Brain pericyte (primary cell): Measurements from ENCODE around the gene METTL5.
A peak's percentile ranks its signal among the peaks of the same experiment; 100 is the strongest.
"Not testable (repeated sequence)": the region's sequence is repeated elsewhere in the genome, so short reads cannot be mapped to it uniquely, and the experiment has no call there.

Experiments used
- DNase-seq: peaks from one replicate; pipeline ENCODE4 v3.0.0-alpha.2; 2012; ENCODE audit warnings: low read depth, low spot score

The METTL5 gene

DNA sequence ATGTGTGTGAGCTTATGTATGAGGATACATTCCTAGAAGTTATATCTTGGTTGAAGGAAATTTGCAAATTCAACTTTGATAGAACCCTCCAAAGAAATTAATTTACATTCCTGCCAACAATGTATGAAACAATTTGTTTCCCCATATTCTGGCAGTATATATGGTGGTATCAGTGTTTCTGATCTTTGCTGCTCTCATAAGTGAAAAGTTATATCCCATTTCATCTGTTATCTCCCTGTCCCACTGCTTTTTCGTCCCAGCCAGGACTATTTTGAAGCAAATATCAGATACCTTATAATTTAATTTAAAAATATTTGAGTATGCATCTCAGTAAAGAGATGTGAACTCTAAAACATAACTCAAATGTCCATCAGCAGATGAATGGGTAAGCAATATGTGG lies 9.7 kb upstream of the METTL5 start:
- no peak for DNase-seq

DNA sequence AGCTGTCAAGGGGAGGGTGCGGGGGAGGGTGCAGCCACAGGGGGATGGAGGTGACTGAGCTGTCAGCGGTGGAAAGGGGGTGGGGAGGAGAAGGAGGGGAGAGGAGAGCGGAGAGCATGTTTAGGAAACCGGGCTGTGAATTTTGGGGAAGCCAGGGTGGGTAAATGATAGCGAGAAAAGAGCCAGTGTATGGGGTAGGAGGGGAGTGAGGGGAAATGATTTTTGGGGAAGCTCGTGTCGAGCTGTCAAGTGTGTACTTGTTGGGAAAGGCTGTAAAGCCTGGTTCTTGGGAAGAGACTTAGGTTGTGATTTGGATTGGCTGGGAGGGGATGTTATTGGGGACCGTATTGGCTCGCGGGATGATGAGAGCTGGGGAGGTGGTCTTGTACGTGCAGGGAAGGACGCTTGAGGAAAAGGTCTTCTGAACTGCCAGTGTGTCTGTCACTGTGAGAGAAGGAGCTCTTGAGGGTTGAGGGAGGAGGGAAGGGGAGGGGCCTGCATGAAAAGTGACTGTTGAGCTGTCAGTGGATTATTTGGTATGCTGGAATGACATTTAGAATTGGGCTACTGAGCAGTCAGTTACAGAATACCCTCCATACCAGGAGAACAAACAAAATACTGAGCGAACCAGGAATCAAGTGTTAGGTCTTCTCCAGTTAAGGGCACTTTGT lies 3.6 kb upstream of the METTL5 start:
- no peak for DNase-seq

DNA sequence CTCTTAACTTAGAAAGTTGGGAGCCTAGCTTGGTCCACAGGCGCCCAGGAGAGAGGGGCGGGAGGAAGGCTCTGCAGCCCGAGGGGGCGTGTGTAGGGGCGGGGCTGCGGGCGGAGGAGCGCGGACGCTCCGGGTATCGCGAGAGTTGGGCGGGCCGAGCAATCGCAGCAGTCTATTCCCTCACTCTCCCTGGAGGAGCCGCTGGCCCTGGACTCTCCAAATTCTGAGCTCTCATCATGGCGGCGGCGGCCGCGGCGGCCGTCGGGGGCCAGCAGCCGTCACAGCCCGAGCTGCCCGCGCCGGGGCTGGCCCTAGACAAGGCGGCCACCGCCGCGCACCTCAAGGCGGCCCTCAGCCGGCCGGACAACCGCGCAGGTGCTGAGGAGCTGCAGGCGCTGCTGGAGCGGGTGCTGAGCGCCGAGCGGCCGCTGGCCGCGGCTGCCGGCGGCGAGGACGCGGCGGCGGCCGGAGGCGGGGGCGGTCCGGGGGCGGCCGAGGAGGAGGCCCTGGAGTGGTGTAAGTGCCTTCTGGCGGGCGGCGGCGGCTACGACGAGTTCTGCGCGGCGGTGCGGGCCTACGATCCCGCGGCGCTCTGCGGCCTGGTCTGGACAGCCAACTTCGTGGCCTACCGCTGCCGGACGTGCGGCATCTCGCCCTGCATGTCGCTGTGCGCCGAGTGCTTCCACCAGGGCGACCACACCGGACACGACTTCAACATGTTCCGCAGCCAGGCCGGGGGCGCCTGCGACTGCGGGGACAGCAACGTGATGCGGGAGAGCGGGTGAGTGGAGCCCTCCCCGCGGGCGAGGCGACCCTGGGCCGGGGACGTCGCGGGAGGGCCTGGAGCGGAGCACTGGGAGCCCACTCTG lies 2.8 kb upstream of the METTL5 start, which contains the start of gene UBR3:
Gene UBR3 (plus strand): TSS at position 183 of the 869 bp plus-strand sequence. CDS start 54 bp downstream, at position 237.
- DNase-seq = peak; percentile 67

DNA sequence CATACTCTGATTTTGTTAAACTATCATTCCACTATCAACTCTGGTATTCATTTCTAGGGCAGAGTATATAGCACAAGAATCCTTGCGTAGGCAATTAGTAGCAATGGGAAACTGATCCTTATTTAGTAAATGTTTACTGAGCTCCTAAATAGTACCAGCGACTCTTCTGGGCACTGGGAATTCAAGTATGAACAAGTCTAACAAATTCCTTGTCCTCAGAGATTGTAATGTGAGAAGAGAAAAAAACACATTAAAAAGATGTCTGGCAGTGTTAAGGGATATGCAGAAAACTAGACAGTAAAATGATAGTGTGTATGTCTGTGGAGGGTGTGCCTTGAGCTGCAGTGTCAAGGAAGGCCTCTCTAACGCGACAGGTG lies 721 bp downstream of the METTL5 start:
- DNase-seq = no peak

DNA sequence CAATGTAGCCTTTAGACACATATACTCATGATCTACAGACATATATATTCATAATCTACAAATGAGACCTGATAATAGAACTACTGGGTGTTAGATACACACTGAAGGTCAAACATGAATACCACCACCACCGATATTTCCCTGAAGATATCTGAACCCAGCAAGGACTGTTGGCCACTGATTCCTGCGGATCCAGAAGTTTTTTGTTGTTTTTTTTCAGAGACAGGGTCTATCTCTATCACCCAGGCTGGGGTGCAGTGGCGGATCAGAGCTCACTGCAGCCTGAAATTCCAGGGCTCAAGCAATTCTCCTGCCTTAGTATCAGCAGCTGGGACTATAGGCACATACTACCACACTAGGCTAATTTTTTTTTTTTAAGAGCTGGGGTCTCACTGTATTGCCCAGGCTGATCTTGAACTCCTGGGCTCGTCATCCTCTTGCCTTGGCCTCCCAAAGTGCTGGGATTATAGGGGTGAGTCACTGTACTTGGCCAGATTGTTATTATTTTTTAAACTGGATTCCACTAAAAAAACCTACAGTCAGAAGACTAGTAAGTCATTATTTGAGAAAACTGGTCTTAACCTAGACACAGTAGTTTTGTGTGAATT lies 1.8 kb downstream of the METTL5 start:
- DNase-seq = no peak

DNA sequence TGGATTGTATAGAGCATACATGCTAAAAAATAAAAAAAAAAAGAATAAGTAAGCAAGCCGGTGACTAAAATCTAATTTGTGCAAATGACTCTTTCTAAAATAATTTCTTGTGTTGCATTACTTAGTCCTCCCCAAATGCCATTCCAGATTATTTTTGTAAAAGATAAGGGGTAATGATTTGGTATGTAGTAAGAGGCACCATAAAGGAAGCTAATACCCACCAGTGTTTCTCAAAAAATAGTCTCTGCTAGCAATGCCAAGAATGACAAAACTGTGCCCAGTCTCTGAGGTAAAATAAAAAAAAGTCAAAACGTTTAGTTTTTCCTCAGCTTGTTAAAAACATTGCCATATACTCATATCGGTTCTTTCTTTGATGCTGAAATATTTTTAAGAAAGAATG lies 2.7 kb downstream of the METTL5 start:
- no peak for DNase-seq

DNA sequence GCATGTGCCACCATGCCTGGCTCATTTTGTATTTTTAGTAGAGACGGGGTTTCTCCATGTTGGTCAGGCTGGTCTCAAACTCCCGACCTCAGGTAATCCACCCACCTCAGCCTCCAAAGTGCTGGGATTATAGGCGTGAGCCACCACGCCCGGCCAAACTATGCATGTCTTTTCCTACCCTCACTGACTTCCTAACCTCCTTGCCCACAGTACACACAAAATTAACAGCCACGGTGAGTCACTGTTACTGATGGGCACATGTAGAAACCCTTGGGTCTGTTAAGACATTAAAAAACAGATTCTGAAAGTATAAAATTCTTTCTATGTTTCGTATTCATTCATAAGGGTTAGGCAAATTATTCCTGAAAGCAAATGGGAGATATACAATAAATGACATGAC lies 4.6 kb downstream of the METTL5 start:
- not testable (repeated sequence) for DNase-seq

DNA sequence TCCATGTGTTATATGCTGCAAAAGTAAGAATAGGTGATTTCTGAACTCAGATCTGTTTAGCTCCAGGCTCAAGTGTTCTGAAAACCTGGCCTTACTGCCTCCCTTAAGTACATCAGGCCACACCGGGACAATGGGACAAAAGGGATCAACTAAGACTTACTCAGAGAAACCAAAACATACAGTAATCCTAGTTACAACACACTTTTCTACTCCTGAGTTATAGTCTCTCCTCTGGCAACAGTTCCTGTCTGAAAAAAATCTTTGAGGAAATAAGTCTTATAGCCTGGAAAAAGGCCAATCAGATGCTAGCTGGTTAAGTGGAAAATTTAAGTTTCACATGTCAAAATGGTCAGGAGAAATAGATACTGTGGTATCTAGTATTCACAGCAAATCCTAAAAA lies 5.6 kb downstream of the METTL5 start:
- no peak for DNase-seq

DNA sequence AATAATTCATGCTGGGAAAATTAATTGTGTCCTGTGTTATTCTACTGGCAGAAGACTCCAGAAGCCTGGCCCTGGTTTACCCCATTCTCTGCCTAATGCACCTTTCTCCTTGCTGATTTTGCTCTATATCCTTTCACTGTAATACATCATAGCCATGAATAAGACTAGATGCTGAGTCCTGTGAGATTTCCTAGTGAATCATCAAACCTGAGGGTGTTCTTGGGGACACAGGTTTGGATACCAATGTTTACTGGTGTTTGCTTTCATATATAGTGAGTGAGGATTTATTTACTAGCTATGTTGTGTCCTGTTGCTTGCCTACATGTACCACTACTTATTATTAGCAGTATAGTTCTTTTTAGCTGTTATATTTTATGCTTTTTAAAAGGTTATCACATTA lies 6.5 kb downstream of the METTL5 start:
- DNase-seq = no peak

DNA sequence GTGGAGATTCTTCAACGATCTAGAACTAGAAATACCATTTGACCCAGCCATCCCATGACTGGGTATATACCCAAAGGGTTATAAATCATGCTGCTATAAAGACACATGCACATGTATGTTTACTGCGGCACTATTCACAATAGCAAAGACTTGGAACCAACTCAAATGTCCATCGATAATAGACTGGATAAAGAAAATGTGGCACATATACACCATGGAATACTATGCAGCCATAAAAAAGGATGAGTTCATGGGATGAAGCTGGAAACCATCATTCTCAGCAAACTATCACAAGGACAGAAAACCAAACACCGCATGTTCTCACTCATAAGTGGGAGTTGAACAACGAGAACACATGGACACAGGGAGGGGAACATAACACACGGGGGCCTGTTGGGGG lies 7.3 kb downstream of the METTL5 start:
- not testable (repeated sequence) for DNase-seq

DNA sequence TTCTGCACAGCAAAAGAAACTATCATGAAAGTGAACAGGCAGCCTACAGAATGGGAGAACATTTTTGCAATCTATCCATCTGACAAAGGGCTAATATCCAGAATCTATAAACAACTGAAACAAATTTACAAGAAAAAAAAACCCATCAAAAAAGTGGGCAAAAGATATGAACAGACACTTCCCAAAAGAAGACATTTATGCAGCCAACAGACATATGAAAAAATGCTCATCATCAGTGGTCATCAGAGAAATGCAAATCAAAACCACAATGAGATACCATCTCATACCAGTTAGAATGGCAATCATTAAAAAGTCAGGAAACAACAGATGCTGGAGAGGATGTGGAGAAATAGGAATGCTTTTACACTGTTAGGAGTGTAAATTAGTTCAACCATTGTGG lies 7.7 kb downstream of the METTL5 start:
- DNase-seq = not testable (repeated sequence)

DNA sequence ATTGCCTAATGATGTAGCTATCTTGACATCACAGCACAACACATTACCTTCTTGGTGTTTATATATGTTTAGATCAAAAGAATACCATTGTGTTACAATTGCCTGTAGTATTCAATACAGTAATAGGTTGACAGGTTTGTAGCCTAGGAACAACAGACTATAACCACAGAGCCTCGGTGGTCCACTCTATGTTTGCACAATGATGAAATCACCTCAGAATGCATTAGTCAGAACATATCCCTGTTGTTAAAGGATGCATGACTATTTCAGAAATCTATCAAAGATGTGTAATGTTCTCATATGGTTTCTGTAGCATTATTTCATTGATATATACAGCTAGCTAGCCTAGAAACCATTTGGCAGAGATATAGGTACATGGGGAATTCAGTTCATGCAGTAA lies 8.9 kb downstream of the METTL5 start:
- peak; percentile 31 for DNase-seq

DNA sequence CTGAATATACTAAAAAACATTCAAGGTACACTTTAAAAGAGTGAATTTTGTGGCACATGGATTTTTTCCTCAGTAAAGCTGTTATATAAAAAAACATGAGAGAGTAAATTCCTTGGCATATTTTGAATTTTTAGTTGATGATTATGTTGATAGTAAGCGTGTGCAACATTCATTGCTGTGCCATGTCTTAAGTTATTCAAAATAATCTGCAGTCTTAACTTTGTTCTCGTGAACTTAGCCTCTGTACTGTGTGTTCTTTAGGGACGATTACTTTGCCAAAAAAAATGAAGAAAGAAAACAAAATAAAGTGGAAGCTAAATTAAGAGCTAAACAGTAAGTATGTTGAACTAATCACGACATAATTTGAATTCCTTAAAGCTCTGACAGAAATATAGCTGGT lies 16.5 kb downstream of the METTL5 start:
- DNase-seq = no peak

DNA sequence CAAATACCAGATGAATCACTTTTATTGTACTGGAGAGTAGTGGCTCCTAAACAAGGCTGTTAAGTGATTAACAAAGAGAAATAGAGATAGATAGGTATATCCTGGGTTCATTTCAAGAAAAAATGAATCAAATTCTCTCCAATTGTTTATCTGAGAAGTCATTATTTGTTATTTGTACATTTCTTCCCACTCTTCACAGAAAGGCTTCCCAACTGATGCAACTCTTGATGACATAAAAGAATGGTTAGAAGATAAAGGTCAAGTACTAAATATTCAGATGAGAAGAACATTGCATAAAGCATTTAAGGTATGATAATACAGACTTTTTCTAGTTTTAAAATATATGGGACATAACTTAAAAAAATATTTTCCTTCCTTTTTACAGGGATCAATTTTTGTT lies 18.1 kb downstream of the METTL5 start:
- no peak for DNase-seq

DNA sequence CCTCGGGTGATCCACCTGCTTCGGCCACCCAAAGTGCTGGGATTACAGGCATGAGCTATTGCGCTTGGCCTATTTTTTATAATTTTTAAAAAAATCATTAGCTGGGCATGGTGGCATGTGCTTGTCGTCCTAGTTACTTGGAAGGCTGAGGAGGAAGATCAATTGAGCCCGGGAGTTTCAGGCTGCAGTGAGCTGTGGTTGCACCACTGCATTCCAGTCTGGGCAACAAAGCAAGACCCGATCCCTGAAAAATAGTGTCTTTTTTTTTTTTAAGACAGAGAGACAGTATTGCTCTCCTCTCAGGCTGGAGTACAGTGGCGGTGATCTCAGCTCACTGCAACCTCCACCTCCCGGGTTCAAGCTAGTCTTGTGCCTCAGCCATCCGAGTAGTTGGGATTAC lies 21.2 kb downstream of the METTL5 start:
- DNase-seq = no peak

DNA sequence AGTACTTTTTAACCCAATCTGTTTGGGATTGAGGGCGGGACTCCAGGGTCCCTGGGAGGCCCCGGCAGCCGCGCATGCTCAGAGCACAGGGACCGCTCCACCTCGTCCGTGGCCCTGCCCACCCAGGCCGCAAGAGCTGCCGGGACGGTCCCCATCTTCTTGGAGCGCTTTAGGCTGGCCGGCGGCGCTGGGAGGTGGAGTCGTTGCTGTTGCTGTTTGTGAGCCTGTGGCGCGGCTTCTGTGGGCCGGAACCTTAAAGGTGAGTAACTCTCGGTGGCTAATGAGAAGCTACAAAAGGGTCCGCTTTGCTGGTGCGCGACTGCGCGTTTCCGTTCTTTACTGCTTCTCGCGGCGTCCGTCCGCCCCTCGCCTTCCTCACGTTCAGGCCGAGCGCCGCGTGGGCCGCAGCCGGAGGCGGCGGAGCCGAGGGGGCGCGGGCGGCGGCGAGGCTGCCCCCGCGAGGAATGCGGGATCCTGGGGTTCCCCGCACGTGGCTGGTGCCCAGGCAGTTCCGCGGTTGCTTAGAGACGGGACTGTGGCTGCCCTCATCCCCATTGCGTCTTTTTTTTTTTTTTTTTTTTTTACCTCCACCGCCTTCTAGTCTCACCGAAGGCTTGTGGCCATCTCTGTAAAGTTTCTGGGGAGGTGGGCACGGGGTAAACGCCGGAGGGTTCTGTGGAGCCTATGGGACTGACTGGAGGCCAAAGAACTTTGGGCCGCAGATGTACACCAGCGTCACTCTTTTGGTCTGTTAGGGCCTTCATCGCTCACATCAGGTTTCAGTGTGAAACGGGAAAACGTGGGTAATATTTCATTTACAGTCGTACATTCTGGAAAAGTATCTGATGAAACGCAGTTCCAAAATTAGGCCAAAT lies 25.8 kb downstream of the METTL5 start, which contains the start of gene SSB:
Gene SSB (plus strand): TSS at position 154 of the 875 bp plus-strand sequence. CDS start 2,090 bp downstream, outside the sequence.
- peak; percentile 70 for DNase-seq

DNA sequence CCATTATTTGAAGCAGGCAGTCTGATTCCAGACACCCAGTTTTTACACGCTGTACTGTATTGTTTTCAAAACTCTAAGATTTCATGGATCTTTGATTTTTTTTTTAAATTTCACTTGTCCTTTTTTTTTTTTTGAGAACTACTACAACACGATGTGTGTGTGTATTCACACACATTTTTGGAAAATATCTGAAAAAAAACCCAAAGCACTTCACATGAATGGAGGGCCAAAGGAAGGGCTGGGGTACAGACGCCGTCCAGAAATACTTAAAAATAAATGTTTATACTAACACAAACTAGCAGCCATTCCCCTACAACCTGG lies 26.3 kb downstream of the METTL5 start:
- no peak for DNase-seq

DNA sequence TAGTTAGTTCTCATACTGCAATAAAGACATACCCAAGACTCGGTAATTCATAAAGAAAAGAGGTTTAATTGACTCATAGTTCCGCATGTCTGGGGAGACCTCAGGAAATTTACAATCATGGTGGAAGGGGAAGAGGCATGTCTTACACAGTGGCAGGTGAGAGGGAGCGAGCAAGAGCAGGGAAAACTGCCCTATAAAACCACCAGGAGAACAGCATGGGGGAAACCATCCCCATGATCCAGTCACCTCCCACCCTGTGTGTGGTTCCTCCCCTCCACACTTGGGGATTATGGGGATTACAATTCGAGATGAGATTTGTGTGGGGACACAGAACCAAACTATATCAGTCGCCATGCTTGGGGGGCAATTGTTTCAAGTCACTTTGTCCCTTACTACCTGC lies 27.1 kb downstream of the METTL5 start:
- DNase-seq = no peak

DNA sequence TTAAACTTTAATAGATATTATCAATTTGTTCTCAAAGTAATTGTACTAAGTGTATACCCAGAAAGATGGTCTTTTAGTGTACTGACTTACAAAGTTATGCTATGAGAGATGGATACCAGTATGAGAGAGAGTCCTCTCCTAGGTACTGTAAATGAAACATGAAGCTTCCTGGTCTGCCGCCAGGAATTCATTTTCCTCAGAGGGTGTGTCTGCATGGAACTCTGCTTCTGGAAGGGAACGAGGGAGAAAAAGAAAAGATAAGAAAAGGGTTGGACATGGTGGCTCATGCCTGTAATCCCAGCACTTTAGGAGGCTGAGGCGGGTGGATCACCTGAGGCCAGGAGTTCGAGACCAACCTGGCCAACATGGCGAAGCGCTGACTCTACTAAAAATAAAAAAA lies 28.3 kb downstream of the METTL5 start:
- DNase-seq = no peak

DNA sequence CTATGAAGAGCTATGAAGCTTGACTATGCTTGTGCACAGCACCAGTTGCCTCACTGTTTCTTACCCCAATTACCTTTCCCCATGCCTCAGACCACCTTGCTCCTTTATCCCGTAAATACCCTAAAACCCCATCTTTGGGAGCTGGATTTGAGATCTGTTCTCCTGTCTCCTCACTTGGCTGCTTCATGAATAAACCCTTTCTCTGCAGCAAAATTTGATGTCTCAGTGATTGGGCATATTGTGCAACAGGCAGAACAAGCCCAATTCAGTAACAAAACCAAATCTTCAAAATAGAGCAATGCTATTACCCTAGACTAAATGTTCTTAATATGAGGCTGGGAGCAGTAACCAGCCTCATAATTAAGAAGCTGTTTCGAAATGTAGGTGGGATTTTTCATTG lies 29.5 kb downstream of the METTL5 start:
- DNase-seq = no peak

DNA sequence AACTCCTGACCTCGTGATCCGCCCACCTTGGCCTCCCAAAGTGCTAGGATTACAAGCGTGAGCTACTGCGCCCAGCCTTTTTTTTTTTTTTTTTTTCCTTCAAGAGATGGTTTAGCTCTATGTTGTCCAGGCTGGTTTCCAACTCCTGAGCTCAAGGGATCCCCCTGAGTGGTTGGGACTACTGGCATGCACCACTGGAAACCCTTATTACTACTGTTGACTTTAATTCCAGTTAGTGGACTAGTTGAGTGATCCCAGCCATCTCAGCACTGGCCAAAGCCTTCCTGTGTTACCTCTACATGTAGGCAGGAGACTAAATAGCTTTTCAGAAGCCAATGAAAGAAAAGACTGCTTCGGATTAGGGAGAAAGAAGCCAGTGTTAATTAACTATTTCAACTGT lies 34.1 kb downstream of the METTL5 start:
- DNase-seq = no peak

DNA sequence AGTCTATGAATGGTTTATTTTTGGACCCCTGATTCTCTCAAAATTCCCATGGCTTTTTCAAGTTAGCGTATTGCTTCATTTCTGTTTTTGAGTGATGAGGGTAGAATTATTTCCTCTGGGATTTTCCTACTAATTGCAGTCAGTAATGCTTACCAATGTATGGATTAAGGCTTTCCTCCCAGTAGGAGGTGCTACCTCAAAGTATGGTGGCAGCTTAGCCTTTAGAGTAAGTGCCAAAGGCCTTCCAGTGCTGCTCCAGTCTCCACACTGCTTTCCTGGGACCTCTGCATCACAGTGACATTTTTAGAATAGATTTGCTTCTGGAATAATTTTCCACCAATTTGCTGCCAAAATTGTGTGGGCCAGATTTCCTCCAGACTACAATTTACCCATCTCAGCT lies 42.2 kb downstream of the METTL5 start:
- no peak for DNase-seq
